ENCODE measurements around the gene OR8D4.

- TF ChIP-seq ZNF274 (IDR thresholded peaks at IDR 0.05; ENCODE audit: low read depth, low read length), result no peak
- TF ChIP-seq YY1 (IDR thresholded peaks at IDR 0.05; ENCODE audit: insufficient read depth, insufficient read length), result no peak
Observed at GRCh38 chr11:123942413-123942812, 40.4 kb downstream of the OR8D4 start.

Measured in NT2/D1 (cell line).